Activated T-helper 1 cell treated with anti-CD3 and anti-CD28 coated beads, Interleukin-12 subunit alpha, Interleukin-12 subunit beta, Interleukin-2, Interleukin-4 antibody, amounts not matched to agents 30 ng/mL and 10 ng/mL and 1 ng/mL, durations not matched to agents 14 hours and 24 hours and 36 hours (primary cell): Measurements from ENCODE around the gene CLEC3B. TPM values are rescaled to one million over a fixed set of nuclear protein-coding genes. Genes with fewer than 3 reads are reported as not detected.
"Not testable (repeated sequence)": the region's sequence is repeated elsewhere in the genome, so short reads cannot be mapped to it uniquely, and the experiment has no call there.

Experiments used
- DNase-seq: peaks from one replicate; pipeline ENCODE4 v3.0.0; 2021; ENCODE audit warnings: low spot score
- H3K27ac Mint-ChIP-seq: one replicate; pipeline ENCODE4 v1.8.0; 2021; ENCODE audit warnings: mild to moderate bottlenecking, mixed read lengths
- H3K27me3 Mint-ChIP-seq: one replicate; pipeline ENCODE4 v1.8.0; 2022; ENCODE audit warnings: mild to moderate bottlenecking, moderate library complexity, mixed read lengths; ENCODE audit not compliant: insufficient read depth
- H3K36me3 Mint-ChIP-seq: one replicate; pipeline ENCODE4 v1.8.0; 2021; ENCODE audit warnings: low read depth, mixed read lengths
- H3K4me1 Mint-ChIP-seq: one replicate; pipeline ENCODE4 v1.8.0; 2021; ENCODE audit warnings: low read depth, mixed read lengths
- H3K4me3 Mint-ChIP-seq: one replicate; pipeline ENCODE4 v1.8.0; 2021; ENCODE audit warnings: mild to moderate bottlenecking, moderate library complexity, mixed read lengths
- H3K9me3 Mint-ChIP-seq: one replicate; pipeline ENCODE4 v1.8.0; 2021; ENCODE audit warnings: mixed read lengths
- intact Hi-C: fragments of 100-400 bp; cut with micrococcal nuclease; formaldehyde crosslinking; loops from one replicate; pipeline ENCODE4 v1.15.1; 2024
- total RNA-seq: library from RNA; stranded (reverse); gene quantifications from 2 replicates; pipeline ENCODE4 v1.2.3, GENCODE V29; 2022

Gene CLEC3B
- total RNA-seq, 1 donor from 2014 or later: not detected

GRCh38 chr3:45065373-45065720 lies 39.2 kb downstream of the CLEC3B start:
- intact Hi-C loops: loop anchor here (2.0 kb wide), 1 partner anchor 39 kb away; no protein-coding TSS in a partner anchor

GRCh38 chr3:45066109-45066801 lies 40.2 kb downstream of the CLEC3B start:
- DNase-seq: no peak
- Mint-ChIP-seq H3K9me3 (no peaks in the 10 kb centered on the region), H3K27me3 (peaks cover 15% of the 10 kb centered on the region), H3K27ac (no peak overlapping the region), H3K4me3 (peak overlapping the region; percentile 41), H3K4me1 (peaks cover 30% of the 10 kb centered on the region), H3K36me3 (peaks cover 2% of the 10 kb centered on the region)
- intact Hi-C loops: no loop called here

More at GRCh38 chr3:45065373-45065720, 39.2 kb downstream of the CLEC3B start:
- Mint-ChIP-seq H3K36me3 (peaks cover 2% of the 10 kb centered on the region), H3K27me3 (peaks cover 15% of the 10 kb centered on the region), H3K9me3 (no peaks in the 10 kb centered on the region), H3K4me1 (peaks cover 30% of the 10 kb centered on the region), H3K4me3 (no peak overlapping the region), H3K27ac (peak overlapping the region; percentile 75)
- no peak for DNase-seq

GRCh38 chr3:45067486-45067885 lies 41.4 kb downstream of the CLEC3B start:
- no peak overlapping the region for H3K27ac Mint-ChIP-seq
- no peak for DNase-seq
- no peaks in the 10 kb centered on the region for H3K9me3 Mint-ChIP-seq

GRCh38 chr3:45067941-45068340 lies 41.8 kb downstream of the CLEC3B start:
- DNase-seq: no peak
- intact Hi-C loops: no loop called here
- peaks cover 30% of the 10 kb centered on the region for H3K4me1 Mint-ChIP-seq
- no peak overlapping the region for H3K4me3 Mint-ChIP-seq
- no peaks in the 10 kb centered on the region for H3K9me3 Mint-ChIP-seq
- H3K27me3 Mint-ChIP-seq: peaks cover 15% of the 10 kb centered on the region
- H3K36me3 Mint-ChIP-seq: peaks cover 2% of the 10 kb centered on the region
- H3K27ac Mint-ChIP-seq: no peak overlapping the region

More at GRCh38 chr3:45067486-45067885, 41.4 kb downstream of the CLEC3B start:
- H3K27me3 Mint-ChIP-seq: peaks cover 15% of the 10 kb centered on the region
- peaks cover 2% of the 10 kb centered on the region for H3K36me3 Mint-ChIP-seq
- no peak overlapping the region for H3K4me3 Mint-ChIP-seq
- intact Hi-C loops: no loop called here
- H3K4me1 Mint-ChIP-seq: peaks cover 30% of the 10 kb centered on the region

- Mint-ChIP-seq H3K9me3 (no peaks in the 10 kb centered on the region), H3K4me3 (no peak overlapping the region), H3K4me1 (peaks cover 10% of the 10 kb centered on the region), H3K27me3 (peaks cover 16% of the 10 kb centered on the region), H3K36me3 (peaks cover 2% of the 10 kb centered on the region), H3K27ac (no peak overlapping the region)
- intact Hi-C loops: no loop called here
- DNase-seq: no peak
Observed at GRCh38 chr3:45071075-45071474, 45.0 kb downstream of the CLEC3B start.

GRCh38 chr3:45075821-45076625 lies 49.9 kb downstream of the CLEC3B start:
- Mint-ChIP-seq H3K9me3 (no peaks in the 10 kb centered on the region), H3K27ac (no peak overlapping the region), H3K4me3 (no peak overlapping the region), H3K27me3 (peaks cover 8% of the 10 kb centered on the region), H3K4me1 (no peaks in the 10 kb centered on the region), H3K36me3 (no peaks in the 10 kb centered on the region)
- DNase-seq: no peak
- intact Hi-C loops: no loop called here

DNA sequence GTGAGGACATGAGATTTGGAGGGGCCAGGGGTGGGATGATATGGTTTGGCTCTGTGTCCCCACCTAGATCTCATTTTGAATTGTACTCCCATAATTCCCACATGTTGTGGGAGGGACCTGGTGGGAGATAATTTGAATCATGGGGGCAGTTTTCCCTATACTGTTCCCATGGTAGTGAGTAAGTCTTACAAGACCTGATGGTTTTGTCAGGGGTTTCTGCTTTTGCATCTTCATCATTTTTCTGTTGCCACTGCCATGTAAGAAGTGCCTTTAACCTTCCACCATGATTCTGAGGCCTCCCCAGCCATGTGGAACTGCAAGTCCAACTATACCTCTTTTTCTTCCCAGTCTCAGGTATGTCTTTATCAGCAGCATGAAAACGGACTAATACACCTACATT lies 52.2 kb downstream of the CLEC3B start:
- H3K4me3 Mint-ChIP-seq, H3K4me1 Mint-ChIP-seq, H3K9me3 Mint-ChIP-seq, H3K36me3 Mint-ChIP-seq, intact Hi-C loops, DNase-seq, H3K27ac Mint-ChIP-seq: not testable (repeated sequence)
- H3K27me3 Mint-ChIP-seq: peaks cover 10% of the 10 kb centered on the region

- intact Hi-C loops: no loop called here
- Mint-ChIP-seq H3K27me3 (peaks cover 10% of the 10 kb centered on the region), H3K27ac (no peak overlapping the region), H3K9me3 (no peaks in the 10 kb centered on the region), H3K4me3 (no peak overlapping the region), H3K36me3 (no peaks in the 10 kb centered on the region), H3K4me1 (no peaks in the 10 kb centered on the region)
- no peak for DNase-seq
Observed at GRCh38 chr3:45078910-45079522, 52.9 kb downstream of the CLEC3B start.

- H3K4me1 Mint-ChIP-seq: no peaks in the 10 kb centered on the region
- intact Hi-C loops: no loop called here
Observed at GRCh38 chr3:45079715-45080114, 53.6 kb downstream of the CLEC3B start.

DNA sequence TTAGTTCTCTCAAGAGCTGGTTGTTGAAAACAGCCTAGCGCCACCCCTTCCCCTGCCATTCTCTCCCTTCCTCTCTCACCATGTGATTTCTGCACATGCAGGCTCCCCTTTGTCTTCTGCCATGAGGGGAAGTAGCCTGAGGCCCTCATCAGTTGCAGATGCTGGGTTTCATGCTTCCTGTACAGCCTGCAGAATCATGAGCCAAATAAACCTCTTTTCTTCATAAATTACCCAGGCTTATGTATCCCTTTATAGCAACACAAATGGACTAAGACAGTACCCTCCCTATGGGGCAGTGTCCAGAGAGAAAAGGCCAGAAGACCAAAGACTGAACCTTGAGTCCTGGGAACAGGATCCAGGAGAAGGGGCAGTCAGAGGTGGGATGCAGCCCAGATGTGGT lies 54.7 kb downstream of the CLEC3B start:
- Mint-ChIP-seq H3K27me3 (peaks cover 18% of the 10 kb centered on the region), H3K4me1 (no peaks in the 10 kb centered on the region), H3K9me3 (no peaks in the 10 kb centered on the region), H3K27ac (no peak overlapping the region), H3K4me3 (no peak overlapping the region), H3K36me3 (no peaks in the 10 kb centered on the region)
- intact Hi-C loops: no loop called here
- no peak for DNase-seq

More at GRCh38 chr3:45079715-45080114, 53.6 kb downstream of the CLEC3B start:
- H3K27me3 Mint-ChIP-seq: peaks cover 10% of the 10 kb centered on the region
- DNase-seq: no peak
- H3K36me3 Mint-ChIP-seq: no peaks in the 10 kb centered on the region
- H3K27ac Mint-ChIP-seq: no peak overlapping the region
- H3K4me3 Mint-ChIP-seq: no peak overlapping the region
- H3K9me3 Mint-ChIP-seq: no peaks in the 10 kb centered on the region

GRCh38 chr3:45081506-45082141 lies 55.5 kb downstream of the CLEC3B start:
- no peak overlapping the region for H3K4me3 Mint-ChIP-seq
- intact Hi-C loops: no loop called here
- H3K27me3 Mint-ChIP-seq: peaks cover 18% of the 10 kb centered on the region
- DNase-seq: no peak
- no peaks in the 10 kb centered on the region for H3K9me3 Mint-ChIP-seq
- no peaks in the 10 kb centered on the region for H3K4me1 Mint-ChIP-seq
- no peaks in the 10 kb centered on the region for H3K36me3 Mint-ChIP-seq
- no peak overlapping the region for H3K27ac Mint-ChIP-seq

GRCh38 chr3:45082142-45082538 lies 56.0 kb downstream of the CLEC3B start:
- peaks cover 23% of the 10 kb centered on the region for H3K27me3 Mint-ChIP-seq
- intact Hi-C loops: no loop called here
- H3K9me3 Mint-ChIP-seq: no peaks in the 10 kb centered on the region
- H3K36me3 Mint-ChIP-seq: no peaks in the 10 kb centered on the region
- H3K4me1 Mint-ChIP-seq: no peaks in the 10 kb centered on the region
- no peak for DNase-seq
- no peak overlapping the region for H3K27ac Mint-ChIP-seq
- no peak overlapping the region for H3K4me3 Mint-ChIP-seq

DNA sequence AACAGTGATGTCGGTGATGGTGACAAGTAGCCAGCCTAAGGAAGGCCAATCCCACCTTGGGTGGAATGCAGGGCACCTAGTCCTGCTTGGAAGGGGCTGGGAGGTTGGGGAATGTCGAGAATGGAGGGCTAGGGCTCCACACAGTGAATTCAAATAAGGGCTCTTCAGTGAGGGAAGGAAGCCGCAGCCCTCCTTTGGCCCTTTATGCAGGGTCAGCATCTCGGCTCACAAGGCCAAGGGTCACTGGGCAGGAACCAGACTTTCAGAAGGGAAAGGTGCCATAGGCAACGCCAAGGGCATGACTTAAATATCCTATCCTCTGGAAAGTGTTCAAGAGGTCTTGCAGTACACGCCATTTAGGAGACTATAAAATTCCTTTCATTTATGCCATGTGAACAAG lies 56.9 kb downstream of the CLEC3B start:
- Mint-ChIP-seq H3K27ac (no peak overlapping the region), H3K4me3 (no peak overlapping the region)

More for the DNA sequence above, 56.9 kb downstream of the CLEC3B start:
- H3K9me3 Mint-ChIP-seq: no peaks in the 10 kb centered on the region
- H3K4me1 Mint-ChIP-seq: no peaks in the 10 kb centered on the region
- intact Hi-C loops: no loop called here
- peaks cover 25% of the 10 kb centered on the region for H3K27me3 Mint-ChIP-seq
- no peak for DNase-seq
- H3K36me3 Mint-ChIP-seq: no peaks in the 10 kb centered on the region
